HG03565 (cell line): Measurements from ENCODE around the gene FAM186B.
"Not testable (repeated sequence)": the region's sequence is repeated elsewhere in the genome, so short reads cannot be mapped to it uniquely, and the experiment has no call there.

Source experiments
- ATAC-seq: cut with Tn5 transposase; IDR thresholded peaks from one replicate; pipeline ENCODE4 v1.9.1; 2021; ENCODE audit warnings: mild to moderate bottlenecking, moderate library complexity; ENCODE audit not compliant: unreplicated experiment

The FAM186B gene

GRCh38 chr12:49605539-49605938, at the start of gene FAM186B:
FAM186B (minus strand) TSS chr12:49605639; CDS start chr12:49605477, 162 bp downstream.
- ATAC-seq = not testable (repeated sequence)

- no peak for ATAC-seq
These were observed 49.3 kb upstream of the FAM186B start for GRCh38 chr12:49654715-49655114.

- ATAC-seq = no peak
These were observed 47.6 kb upstream of the FAM186B start for GRCh38 chr12:49652921-49653520.

DNA sequence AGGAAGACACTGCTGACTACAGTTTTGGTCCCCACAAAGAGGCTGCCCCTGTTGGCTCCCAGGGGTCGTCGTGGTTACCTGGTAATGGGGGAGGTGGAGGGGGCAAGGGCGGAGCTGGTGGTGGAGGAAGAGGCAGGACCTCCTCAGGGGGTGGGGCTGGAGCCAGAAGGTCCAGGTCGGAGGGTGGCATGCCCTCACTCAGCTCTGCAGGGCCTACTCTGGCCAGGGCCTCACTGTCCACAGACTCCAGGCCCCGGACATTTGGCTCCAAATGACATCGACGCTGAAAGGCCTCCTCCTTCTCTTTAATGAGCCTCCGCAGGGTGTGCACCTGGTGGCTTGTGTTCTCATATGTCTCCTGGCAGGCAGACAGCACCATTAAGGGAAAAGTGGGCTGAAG, 46.4 kb upstream of the FAM186B start:
- no peak for ATAC-seq

- no peak for ATAC-seq
These were observed 44.5 kb upstream of the FAM186B start for GRCh38 chr12:49649892-49650291.

DNA sequence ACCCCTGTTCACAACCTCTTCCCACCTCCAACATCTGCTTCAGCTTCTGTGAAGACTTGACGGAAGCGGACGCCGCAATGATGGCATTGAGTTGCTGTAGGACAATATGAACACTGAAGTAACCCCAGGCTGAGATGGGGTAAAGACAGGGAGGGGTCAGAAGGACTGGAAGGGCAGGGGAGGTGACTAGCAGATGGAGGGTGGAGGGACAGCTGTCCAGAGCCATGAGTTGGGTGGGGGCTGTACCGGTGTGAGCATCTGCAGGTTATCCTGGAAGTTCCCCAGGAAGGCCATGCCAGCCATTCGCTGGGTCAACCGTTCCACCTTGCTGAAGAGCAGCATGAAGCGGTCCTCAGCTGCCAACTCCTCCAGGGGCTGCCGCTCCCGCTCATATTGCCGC, 44.0 kb upstream of the FAM186B start:
- ATAC-seq = no peak

DNA sequence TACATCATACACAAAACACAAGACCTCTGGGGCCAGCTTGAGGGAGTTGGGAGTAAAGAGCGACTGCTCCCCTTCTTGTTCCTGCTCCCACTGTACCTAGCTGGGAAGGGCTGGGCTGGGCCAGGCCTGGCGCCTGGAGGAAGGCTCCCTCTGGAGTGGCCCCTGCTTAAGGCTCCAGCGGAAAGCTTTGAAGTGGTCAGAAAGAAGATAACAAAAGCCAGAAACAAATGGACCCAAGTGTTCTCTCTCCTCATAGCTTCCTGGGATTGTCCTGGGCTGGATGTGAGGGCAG, 43.2 kb upstream of the FAM186B start:
- ATAC-seq = no peak

DNA sequence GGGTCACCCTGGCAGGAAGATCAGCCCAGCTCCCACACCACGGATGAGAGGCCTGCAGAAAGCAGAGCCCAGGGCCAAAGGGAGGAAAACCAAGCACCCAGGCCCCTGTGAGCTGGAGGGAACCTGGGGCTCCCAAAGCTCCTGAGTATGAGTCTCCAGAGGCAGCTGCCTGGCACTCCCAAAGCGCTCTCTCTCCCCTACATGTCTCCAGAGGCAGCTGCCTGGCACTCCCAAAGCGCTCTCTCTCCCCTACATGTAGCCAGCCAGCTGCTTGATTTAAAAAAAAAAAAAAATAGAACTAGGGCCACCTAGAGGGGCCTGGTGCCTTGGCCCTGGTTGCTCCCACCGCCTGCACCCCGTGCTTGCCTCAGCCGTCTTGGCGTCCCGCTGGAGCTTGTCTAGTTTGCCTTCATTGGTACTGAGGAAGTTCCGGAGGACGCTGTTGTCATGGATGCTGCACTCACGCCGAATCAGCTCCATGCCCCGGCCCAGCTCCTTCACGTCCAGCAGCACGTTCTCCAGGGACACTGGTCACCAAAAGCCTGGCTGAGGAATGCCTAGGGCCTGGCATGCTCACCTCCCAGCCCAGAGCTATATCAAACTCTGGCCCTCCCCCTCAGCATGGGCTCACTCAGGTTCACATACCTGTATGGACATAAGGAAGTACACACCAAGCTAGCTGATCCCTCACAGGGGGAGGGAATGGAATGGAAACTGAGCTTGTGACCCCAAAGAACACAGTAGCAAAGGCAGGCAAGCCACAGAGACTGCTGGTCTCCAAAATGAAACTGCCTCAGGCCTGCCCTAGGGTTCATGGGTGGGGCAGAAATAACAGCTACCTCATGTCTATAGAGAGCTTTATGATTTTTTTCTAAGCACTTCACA, 42.6 kb upstream of the FAM186B start:
- no peak for ATAC-seq

DNA sequence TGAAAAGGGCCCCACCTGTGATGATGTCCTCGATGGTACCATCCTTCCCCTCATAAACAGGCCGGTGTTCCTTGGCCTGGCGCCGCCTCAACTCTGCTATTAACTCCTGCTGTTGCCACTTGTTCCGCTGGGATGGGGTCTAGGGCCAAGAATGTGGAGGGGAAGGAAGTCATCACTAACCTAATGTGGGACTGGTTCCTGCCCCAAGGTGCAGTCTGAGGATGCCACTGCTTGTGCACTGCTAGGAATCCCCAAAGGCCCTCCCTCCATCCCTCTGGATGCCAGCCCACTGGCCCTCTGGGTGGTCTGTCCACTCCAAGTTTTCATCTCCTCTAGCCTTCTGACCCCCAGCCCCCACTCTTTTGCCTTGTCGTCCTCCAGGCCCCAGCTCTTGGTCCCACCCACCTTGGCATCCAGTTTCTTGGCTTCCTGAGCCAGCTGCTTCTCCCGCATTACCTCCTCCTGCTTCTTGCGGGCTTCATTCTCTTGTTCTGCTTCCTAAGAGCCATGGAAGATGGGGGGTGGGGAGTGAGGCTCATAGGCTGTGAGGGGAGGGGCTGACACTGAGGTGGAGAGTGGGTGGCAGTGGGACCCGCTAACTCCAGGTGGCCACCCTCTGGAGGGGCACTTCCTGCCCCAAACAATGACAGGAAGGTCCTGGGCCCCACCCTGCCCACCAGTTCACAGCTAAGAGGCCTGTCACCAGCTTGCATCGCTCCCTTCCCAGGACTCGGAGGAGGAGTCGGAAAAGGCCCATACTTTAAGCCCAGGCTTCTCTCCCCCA, 41.6 kb upstream of the FAM186B start:
- ATAC-seq = no peak

GRCh38 chr12:49646331-49646830, 40.9 kb upstream of the FAM186B start:
- ATAC-seq = no peak

- no peak for ATAC-seq
These were observed 40.0 kb upstream of the FAM186B start for GRCh38 chr12:49645146-49646039.

- no peak for ATAC-seq
These were observed 39.2 kb upstream of the FAM186B start for GRCh38 chr12:49644620-49644994.

GRCh38 chr12:49643961-49644619, 38.7 kb upstream of the FAM186B start:
- no peak for ATAC-seq

DNA sequence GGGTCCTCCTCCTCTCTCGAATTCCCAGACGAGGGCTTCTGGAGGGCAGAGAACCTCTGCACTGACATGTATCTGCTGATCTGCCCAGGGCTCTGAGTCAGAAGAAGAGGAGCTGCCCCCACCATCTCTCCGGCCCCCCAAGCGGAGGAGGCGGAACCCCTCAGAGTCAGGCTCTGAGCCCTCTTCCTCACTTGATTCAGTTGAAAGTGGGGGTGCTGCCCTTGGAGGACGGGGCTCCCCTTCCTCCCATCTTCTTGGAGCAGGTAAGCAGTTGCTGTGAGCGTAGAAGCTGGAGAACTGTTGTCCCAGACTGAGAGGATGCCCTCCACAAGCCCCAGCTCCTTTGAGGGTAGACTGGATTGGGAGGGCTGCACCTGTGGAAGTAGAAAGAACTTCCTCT, 37.7 kb upstream of the FAM186B start:
- no peak for ATAC-seq

DNA sequence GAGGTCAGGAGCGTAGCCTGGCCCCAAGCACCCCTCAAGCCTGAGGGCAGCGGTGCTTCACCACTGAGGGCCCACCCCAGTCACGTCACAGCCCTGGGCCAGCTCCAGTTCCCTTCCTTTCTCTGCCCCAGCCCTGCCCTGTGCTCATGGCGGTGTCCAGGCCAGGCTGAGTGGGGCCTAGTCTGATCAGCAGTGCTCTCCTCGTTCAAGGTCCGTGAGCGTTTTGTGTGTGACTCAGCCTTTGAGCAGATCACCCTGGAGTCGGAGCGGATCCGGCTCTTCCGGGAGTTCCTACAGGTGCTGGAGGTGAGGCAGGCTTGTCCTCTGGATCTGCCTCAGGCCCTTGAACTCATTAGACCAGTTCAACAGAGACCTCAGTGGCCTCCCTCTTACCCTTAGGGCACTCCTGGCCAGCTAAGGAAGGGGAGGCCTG, 36.9 kb upstream of the FAM186B start:
- no peak for ATAC-seq

- ATAC-seq = no peak
These were observed 36.4 kb upstream of the FAM186B start for GRCh38 chr12:49641748-49642369.

DNA sequence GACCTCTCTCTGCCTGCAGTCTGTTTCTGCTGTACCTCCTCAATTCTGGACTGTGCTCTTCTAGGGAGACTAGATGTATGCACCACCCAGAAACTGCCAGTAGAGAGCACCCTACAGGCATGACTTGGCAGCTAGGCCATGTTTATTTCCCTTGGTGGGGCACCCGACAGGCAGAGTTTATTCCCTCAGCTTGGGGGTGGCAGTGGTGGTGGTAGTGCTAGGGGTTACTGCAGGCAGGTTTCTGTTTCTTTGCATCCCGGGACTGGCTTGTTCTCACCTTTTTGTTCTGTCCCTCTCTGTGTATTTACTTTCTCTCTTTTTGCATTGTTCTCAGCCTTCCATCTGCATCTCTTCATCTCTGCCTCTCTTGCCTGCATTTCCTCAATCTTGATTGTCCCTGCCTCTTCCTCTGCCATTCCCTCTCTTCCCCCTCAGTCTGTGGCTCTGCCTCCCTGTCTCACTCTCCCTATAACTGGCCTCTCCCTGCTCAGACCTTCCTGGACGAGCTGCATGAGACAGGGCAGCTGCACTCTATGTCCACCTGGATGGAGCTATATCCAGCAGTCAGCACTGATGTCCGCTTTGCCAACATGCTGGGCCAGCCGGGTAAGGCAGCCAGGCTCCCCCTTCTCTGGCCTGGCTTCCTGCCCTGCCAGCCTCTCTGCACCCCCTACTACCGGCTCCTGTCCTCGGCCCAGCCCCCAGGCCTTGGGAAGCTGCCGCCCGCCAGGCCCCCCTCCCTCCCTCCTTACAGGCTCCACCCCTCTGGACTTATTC, 31.7 kb upstream of the FAM186B start:
- ATAC-seq = no peak

DNA sequence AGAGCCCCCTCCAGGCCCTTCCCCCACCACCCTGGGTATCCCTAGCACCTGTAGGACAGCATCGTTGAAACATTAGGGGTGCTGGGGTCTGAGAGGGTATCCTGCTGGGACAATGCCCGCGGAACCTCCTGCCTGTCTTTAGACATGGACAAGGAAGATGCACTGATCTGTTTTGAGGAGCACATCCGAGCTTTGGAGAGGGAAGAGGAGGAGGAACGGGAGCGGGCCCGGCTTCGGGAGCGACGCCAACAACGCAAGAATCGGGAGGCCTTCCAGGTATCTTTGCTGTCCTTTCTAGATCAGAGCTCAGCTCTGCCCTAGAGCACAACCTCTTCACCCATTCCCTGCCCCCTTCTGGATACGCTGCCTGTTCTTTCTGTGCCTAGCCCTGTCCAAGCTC, 31.1 kb upstream of the FAM186B start:
- no peak for ATAC-seq

DNA sequence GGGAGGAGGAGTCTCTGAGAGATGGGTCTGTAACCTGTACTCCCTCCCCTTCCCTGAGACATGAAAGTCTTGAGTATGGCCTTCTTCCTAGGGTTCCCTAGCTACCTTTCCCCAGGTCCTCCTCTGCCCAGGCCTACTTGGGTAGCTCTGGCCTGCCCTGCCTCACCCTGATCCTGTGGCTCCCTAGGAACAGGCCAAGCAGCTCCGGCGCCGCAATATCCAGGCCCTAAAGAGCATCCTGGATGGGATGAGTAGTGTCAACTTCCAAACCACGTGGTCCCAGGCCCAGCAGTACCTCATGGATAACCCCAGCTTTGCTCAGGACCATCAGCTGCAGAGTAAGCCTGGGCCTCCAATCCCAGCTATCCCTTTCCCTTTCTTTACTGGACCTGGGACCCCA, 30.2 kb upstream of the FAM186B start:
- ATAC-seq = no peak
